ENCODE measurements around the gene SPRR3. TPM values are rescaled to one million over a fixed set of nuclear protein-coding genes. Genes with fewer than 3 reads are reported as not detected.

The SPRR3 gene
- total and polyA plus RNA-seq, 2 experiments from 2014 or later = not detected

- no peak overlapping the region for H3K4me2 ChIP-seq (ENCODE audit: unreplicated experiment)
- in situ Hi-C loops (cut with MboI) = no loop called here
- H3F3A ChIP-seq (ENCODE audit: insufficient read depth) = no peaks in the 10 kb centered on the region
- H3K9me2 ChIP-seq (ENCODE audit: insufficient read depth) = no peaks in the 10 kb centered on the region
- 0 to 7% methylated on average over 1 of the region's 1 CpG for WGBS, 2 experiments (ENCODE audit: low coverage in 1 of 2, low lambda C conversion rate in 2 of 2, missing lambda C conversion rate in 2 of 2)
- no peaks in the 10 kb centered on the region for H3K4me1 ChIP-seq (ENCODE audit: insufficient read depth)
- no peak overlapping the region for H3K9ac ChIP-seq
- no peak overlapping the region for H2AFZ ChIP-seq
- no peak overlapping the region for H3K4me3 ChIP-seq
- no peaks in the 10 kb centered on the region for H3K9me3 ChIP-seq (ENCODE audit: low read depth)
- H3K27ac ChIP-seq = no peak overlapping the region
- H3K27me3 ChIP-seq (replicated peaks; ENCODE audit: insufficient read depth) = peaks cover 5% of the 10 kb centered on the region; the same call in 1 of the 2 replicates
- no peak for DNase-seq
- no peaks in the 10 kb centered on the region for H3K79me2 ChIP-seq (ENCODE audit: insufficient read depth)
- H4K20me1 ChIP-seq (ENCODE audit: insufficient read depth) = no peaks in the 10 kb centered on the region
- TF ChIP-seq EZH2 (IDR thresholded peaks at IDR 0.05; ENCODE audit: insufficient read depth, poor library complexity, severe bottlenecking) = no peak
- no peak for TF ChIP-seq EZH2phosphoT487 (IDR thresholded peaks at IDR 0.05; ENCODE audit: insufficient read depth, low read depth)
- H3K36me3 ChIP-seq (ENCODE audit: low read depth) = no peaks in the 10 kb centered on the region
Observed at GRCh38 chr1:152964536-152964935, 37.0 kb upstream of the SPRR3 start.

- Histone ChIP-seq H3F3A (ENCODE audit: insufficient read depth) (no peaks in the 10 kb centered on the region), H3K79me2 (ENCODE audit: insufficient read depth) (no peaks in the 10 kb centered on the region), H3K36me3 (ENCODE audit: low read depth) (no peaks in the 10 kb centered on the region), H3K27ac (no peak overlapping the region), H4K20me1 (ENCODE audit: insufficient read depth) (no peaks in the 10 kb centered on the region), H3K4me1 (ENCODE audit: insufficient read depth) (no peaks in the 10 kb centered on the region), H3K9me3 (ENCODE audit: low read depth) (no peaks in the 10 kb centered on the region), H3K9ac (no peak overlapping the region), H3K27me3 (replicated peaks; ENCODE audit: insufficient read depth) (peaks cover 5% of the 10 kb centered on the region; the same call in 1 of the 2 replicates), H3K9me2 (ENCODE audit: insufficient read depth) (no peaks in the 10 kb centered on the region), H3K4me2 (ENCODE audit: unreplicated experiment) (no peak overlapping the region), H3K4me3 (no peak overlapping the region), H2AFZ (no peak overlapping the region)
- in situ Hi-C loops (cut with MboI) = no loop called here
- TF ChIP-seq EZH2 (IDR thresholded peaks at IDR 0.05; ENCODE audit: insufficient read depth, poor library complexity, severe bottlenecking) = no peak
- no peak for TF ChIP-seq EZH2phosphoT487 (IDR thresholded peaks at IDR 0.05; ENCODE audit: insufficient read depth, low read depth)
- no peak for DNase-seq
- 15 to 16% methylated on average over 4 of the region's 4 CpGs for WGBS, 2 experiments (ENCODE audit: low coverage in 1 of 2, low lambda C conversion rate in 2 of 2, missing lambda C conversion rate in 2 of 2)
Observed at GRCh38 chr1:152965853-152966252, 35.7 kb upstream of the SPRR3 start.

- Histone ChIP-seq H3K9ac (no peak overlapping the region), H3K79me2 (ENCODE audit: insufficient read depth) (no peaks in the 10 kb centered on the region), H3F3A (ENCODE audit: insufficient read depth) (no peaks in the 10 kb centered on the region), H3K36me3 (ENCODE audit: low read depth) (no peaks in the 10 kb centered on the region), H3K4me2 (ENCODE audit: unreplicated experiment) (no peak overlapping the region), H3K9me3 (ENCODE audit: low read depth) (no peaks in the 10 kb centered on the region), H4K20me1 (ENCODE audit: insufficient read depth) (no peaks in the 10 kb centered on the region), H3K4me3 (no peak overlapping the region), H2AFZ (no peak overlapping the region), H3K4me1 (ENCODE audit: insufficient read depth) (no peaks in the 10 kb centered on the region), H3K9me2 (ENCODE audit: insufficient read depth) (no peaks in the 10 kb centered on the region), H3K27me3 (replicated peaks; ENCODE audit: insufficient read depth) (0 out of 2 replicates have a peak, but pooled peaks cover 5% of the 10 kb centered on the region), H3K27ac (no peak overlapping the region)
- no peak for DNase-seq
- 6 to 21% methylated on average over 7 of the region's 7 CpGs for WGBS, 2 experiments (ENCODE audit: low coverage in 1 of 2, low lambda C conversion rate in 2 of 2, missing lambda C conversion rate in 2 of 2)
- TF ChIP-seq EZH2 (IDR thresholded peaks at IDR 0.05; ENCODE audit: insufficient read depth, poor library complexity, severe bottlenecking) (no peak), EZH2phosphoT487 (IDR thresholded peaks at IDR 0.05; ENCODE audit: insufficient read depth, low read depth) (no peak)
- in situ Hi-C loops (cut with MboI) = no loop called here
Observed at GRCh38 chr1:152967201-152967600, 34.3 kb upstream of the SPRR3 start.

GRCh38 chr1:152968248-152968647 lies 33.3 kb upstream of the SPRR3 start:
- in situ Hi-C loops (cut with MboI) = no loop called here
- no peaks in the 10 kb centered on the region for H3F3A ChIP-seq (ENCODE audit: insufficient read depth)
- no peak for DNase-seq
- 0 out of 2 replicates have a peak, but pooled peaks cover 5% of the 10 kb centered on the region for H3K27me3 ChIP-seq (replicated peaks; ENCODE audit: insufficient read depth)
- no peak overlapping the region for H3K9ac ChIP-seq
- H3K9me2 ChIP-seq (ENCODE audit: insufficient read depth) = no peaks in the 10 kb centered on the region
- 0 to 7% methylated on average over 2 of the region's 2 CpGs for WGBS, 2 experiments (ENCODE audit: low coverage in 1 of 2, low lambda C conversion rate in 2 of 2, missing lambda C conversion rate in 2 of 2)
- no peak overlapping the region for H3K27ac ChIP-seq
- TF ChIP-seq EZH2phosphoT487 (IDR thresholded peaks at IDR 0.05; ENCODE audit: insufficient read depth, low read depth) (no peak), EZH2 (IDR thresholded peaks at IDR 0.05; ENCODE audit: insufficient read depth, poor library complexity, severe bottlenecking) (no peak)
- no peak overlapping the region for H2AFZ ChIP-seq
- no peaks in the 10 kb centered on the region for H3K9me3 ChIP-seq (ENCODE audit: low read depth)
- H3K36me3 ChIP-seq (ENCODE audit: low read depth) = no peaks in the 10 kb centered on the region
- H3K79me2 ChIP-seq (ENCODE audit: insufficient read depth) = no peaks in the 10 kb centered on the region
- H3K4me1 ChIP-seq (ENCODE audit: insufficient read depth) = no peaks in the 10 kb centered on the region
- no peak overlapping the region for H3K4me3 ChIP-seq
- H4K20me1 ChIP-seq (ENCODE audit: insufficient read depth) = no peaks in the 10 kb centered on the region
- no peak overlapping the region for H3K4me2 ChIP-seq (ENCODE audit: unreplicated experiment)

GRCh38 chr1:152969036-152969435 lies 32.5 kb upstream of the SPRR3 start:
- no peak overlapping the region for H2AFZ ChIP-seq
- H3K36me3 ChIP-seq (ENCODE audit: low read depth) = no peaks in the 10 kb centered on the region
- DNase-seq = no peak
- H3F3A ChIP-seq (ENCODE audit: insufficient read depth) = no peaks in the 10 kb centered on the region
- no peaks in the 10 kb centered on the region for H3K79me2 ChIP-seq (ENCODE audit: insufficient read depth)
- H3K27ac ChIP-seq = no peak overlapping the region
- no peak overlapping the region for H3K4me2 ChIP-seq (ENCODE audit: unreplicated experiment)
- no peak for TF ChIP-seq EZH2phosphoT487 (IDR thresholded peaks at IDR 0.05; ENCODE audit: insufficient read depth, low read depth)
- TF ChIP-seq EZH2 (IDR thresholded peaks at IDR 0.05; ENCODE audit: insufficient read depth, poor library complexity, severe bottlenecking) = no peak
- H3K9me2 ChIP-seq (ENCODE audit: insufficient read depth) = no peaks in the 10 kb centered on the region
- H3K27me3 ChIP-seq (replicated peaks; ENCODE audit: insufficient read depth) = 0 out of 2 replicates have a peak, but pooled peaks cover 5% of the 10 kb centered on the region
- in situ Hi-C loops (cut with MboI) = no loop called here
- no peak overlapping the region for H3K4me3 ChIP-seq
- no peaks in the 10 kb centered on the region for H4K20me1 ChIP-seq (ENCODE audit: insufficient read depth)
- H3K9ac ChIP-seq = no peak overlapping the region
- no peaks in the 10 kb centered on the region for H3K4me1 ChIP-seq (ENCODE audit: insufficient read depth)
- 9 to 12% methylated on average over 2 of the region's 2 CpGs for WGBS, 2 experiments (ENCODE audit: low coverage in 1 of 2, low lambda C conversion rate in 2 of 2, missing lambda C conversion rate in 2 of 2)
- no peaks in the 10 kb centered on the region for H3K9me3 ChIP-seq (ENCODE audit: low read depth)

All from GM23248 (cell line).